Measurements from ENCODE around the gene KMO. TPM values are rescaled to one million over a fixed set of nuclear protein-coding genes. Genes with fewer than 3 reads are reported as not detected.
A peak's percentile ranks its signal among the peaks of the same experiment; 100 is the strongest.

The KMO gene
- total and polyA plus RNA-seq, 8 donors: 0.04 to 0.89 (median 0.23) TPM; not detected in 2

DNA sequence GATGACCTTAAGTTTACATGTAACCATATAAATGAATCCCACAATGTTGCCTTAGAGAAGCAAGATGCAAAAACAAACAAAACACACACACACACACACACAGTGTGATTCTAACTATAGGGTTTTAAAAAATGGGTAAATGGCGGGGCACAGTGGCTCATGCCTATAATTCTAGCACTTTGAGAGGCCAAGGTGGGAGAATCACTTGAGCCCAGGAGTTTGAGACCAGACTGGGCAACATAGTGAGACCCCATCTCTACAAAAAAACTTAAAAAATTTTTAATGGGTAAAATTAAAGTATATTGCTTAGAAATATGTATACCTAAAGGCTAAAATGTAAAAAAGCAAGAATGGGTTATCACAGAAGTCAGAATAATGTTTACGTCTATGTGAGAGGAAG is 15.8 kb downstream of the KMO start:
- H3K36me3 ChIP-seq: no peaks in the 10 kb centered on the region
- intact Hi-C loops (cut with DNase I): no loop called here
- 37 to 74% methylated on average over 2 of the region's 2 CpGs for whole genome bisulfite sequencing, 2 donors
- no peaks in the 10 kb centered on the region for H3K9me3 ChIP-seq
- no peak overlapping the region for H3K27ac ChIP-seq
- no peaks in the 10 kb centered on the region for H3K4me1 ChIP-seq
- FAIRE-seq (no peak), ATAC-seq (no peak), DNase-seq (no peak)
- H3K4me3 ChIP-seq: no peak overlapping the region
- TF ChIP-seq, protein P1, sequence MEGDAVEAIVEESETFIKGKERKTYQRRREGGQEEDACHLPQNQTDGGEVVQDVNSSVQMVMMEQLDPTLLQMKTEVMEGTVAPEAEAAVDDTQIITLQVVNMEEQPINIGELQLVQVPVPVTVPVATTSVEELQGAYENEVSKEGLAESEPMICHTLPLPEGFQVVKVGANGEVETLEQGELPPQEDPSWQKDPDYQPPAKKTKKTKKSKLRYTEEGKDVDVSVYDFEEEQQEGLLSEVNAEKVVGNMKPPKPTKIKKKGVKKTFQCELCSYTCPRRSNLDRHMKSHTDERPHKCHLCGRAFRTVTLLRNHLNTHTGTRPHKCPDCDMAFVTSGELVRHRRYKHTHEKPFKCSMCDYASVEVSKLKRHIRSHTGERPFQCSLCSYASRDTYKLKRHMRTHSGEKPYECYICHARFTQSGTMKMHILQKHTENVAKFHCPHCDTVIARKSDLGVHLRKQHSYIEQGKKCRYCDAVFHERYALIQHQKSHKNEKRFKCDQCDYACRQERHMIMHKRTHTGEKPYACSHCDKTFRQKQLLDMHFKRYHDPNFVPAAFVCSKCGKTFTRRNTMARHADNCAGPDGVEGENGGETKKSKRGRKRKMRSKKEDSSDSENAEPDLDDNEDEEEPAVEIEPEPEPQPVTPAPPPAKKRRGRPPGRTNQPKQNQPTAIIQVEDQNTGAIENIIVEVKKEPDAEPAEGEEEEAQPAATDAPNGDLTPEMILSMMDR (IDR thresholded peaks at IDR 0.05): no peak
- H3K27me3 ChIP-seq: no peaks in the 10 kb centered on the region

DNA sequence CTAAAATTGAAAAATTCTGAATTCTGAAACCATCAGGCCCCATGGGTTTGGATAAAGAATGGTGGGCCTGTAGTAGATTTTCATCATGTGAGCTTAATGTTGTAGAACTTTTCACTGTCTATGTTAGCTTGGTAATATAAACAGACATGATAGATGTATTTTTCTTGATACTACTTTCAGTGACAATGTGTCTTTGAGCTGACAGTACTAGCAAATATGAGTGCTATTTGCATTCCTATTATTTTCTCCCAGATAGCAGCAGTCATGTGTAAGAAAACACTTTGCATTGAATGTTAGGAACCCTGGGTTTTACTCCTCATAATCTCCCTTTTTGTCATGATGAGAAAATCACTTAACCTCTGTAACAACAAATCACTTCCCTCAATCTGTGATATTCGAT is 18.1 kb downstream of the KMO start:
- H3K4me3 ChIP-seq: no peak overlapping the region
- H3K27me3 ChIP-seq: no peaks in the 10 kb centered on the region
- no peak for ATAC-seq
- no peaks in the 10 kb centered on the region for H3K36me3 ChIP-seq
- H3K9me3 ChIP-seq: no peaks in the 10 kb centered on the region
- intact Hi-C loops (cut with DNase I): no loop called here
- no peak for FAIRE-seq
- no peaks in the 10 kb centered on the region for H3K4me1 ChIP-seq
- TF ChIP-seq, protein P1 (IDR thresholded peaks at IDR 0.05): no peak
- WGBS, 2 donors: 43 to 44% methylated on average over 1 of the region's 1 CpG
- H3K27ac ChIP-seq: no peak overlapping the region
- no peak for DNase-seq

DNA sequence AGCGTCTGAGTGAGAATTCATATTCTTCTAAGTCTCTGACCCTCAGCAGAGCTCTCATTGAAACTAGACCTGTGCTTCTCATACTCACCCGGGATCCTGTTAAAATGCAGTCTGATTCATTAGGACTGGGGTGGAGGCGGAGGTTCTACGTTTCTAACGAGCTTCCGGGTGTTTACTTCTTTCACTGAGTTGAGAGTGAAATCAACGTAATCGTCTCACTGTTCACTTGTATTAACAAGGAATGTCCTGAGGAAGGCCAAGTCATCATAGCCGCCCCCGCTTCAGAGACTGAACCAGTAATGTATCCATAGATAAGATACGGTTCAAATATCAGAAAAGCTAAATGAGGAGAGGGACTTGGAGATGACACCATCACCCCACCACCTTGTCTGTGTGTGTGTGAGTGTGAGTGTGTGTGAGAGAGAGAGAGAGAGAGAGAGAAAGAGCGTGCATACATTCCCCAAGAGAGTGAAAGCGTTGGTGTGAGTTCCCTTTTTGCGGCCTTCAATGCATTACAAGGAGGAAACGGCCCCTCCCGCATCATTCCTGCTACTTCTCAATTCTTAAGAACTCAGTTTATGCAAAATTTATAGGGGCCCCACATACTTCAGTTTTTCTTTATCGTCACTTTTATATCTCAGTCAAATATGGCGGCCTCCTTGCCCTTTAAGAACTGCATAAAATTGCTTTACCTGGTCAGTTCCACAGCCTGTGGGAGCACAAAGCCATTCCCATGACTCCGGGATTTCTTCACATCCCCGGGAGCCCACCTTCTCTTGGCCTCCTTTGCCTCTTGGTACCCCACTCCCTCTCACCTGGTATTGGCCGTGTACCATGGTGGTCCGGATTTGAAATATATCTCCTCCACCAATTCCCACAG is 19.8 kb downstream of the KMO start:
- TF ChIP-seq, protein P1 (IDR thresholded peaks at IDR 0.05): no peak
- H3K4me3 ChIP-seq: no peak overlapping the region
- no peaks in the 10 kb centered on the region for H3K9me3 ChIP-seq
- peak overlapping the region in 2 of 4 donors; percentile 41 to 51 for H3K27ac ChIP-seq
- ATAC-seq: peak in 2 of 4 donors; percentile 71 to 84
- intact Hi-C loops (cut with DNase I): no loop called here
- no peaks in the 10 kb centered on the region for H3K4me1 ChIP-seq
- WGBS, 2 donors: 75 to 83% methylated on average over 22 of the region's 22 CpGs
- DNase-seq: peak in 1 of 6 donors; percentile 48
- FAIRE-seq: no peak
- H3K27me3 ChIP-seq: no peaks in the 10 kb centered on the region
- no peaks in the 10 kb centered on the region for H3K36me3 ChIP-seq

DNA sequence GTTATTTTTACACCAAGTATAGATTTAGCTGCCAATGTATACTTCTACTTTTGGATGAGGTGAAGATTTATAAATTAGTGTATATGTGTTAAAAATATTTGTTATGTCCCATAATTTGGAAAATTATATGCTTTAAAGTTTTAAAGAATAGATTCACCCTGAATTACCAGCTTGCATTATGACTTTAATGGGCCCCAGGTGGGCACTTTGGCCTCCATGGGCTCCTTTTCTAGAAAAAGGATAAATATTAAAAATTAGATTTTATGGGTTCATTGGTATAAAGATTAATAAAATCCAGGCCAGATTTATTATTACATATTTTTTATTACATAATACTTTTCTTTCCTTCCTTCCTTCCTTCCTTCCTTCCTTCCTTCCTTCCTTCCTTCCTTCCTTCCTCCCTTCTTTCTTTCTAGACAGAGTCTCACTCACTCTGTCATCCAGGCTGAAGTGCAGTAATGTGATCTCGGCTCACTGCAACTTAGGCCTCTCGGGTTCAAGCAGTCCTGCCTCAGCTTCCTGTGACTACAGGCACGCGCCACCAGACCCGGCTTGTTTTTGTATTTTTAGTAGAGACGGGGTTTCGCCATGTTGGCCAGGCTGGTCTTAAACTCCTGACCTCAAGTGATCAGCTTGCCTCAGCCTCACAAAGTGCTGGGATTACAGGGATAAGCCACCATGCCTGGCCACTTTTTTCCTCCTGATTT is 21.9 kb downstream of the KMO start:
- no peak overlapping the region for H3K4me3 ChIP-seq
- intact Hi-C loops (cut with DNase I): no loop called here
- H3K4me1 ChIP-seq: no peaks in the 10 kb centered on the region
- DNase-seq: no peak
- no peaks in the 10 kb centered on the region for H3K36me3 ChIP-seq
- ATAC-seq: no peak
- no peaks in the 10 kb centered on the region for H3K27me3 ChIP-seq
- no peak overlapping the region for H3K27ac ChIP-seq
- TF ChIP-seq, protein P1 (IDR thresholded peaks at IDR 0.05): no peak
- no peaks in the 10 kb centered on the region for H3K9me3 ChIP-seq
- no peak for FAIRE-seq
- WGBS, 2 donors: 86 to 87% methylated on average over 7 of the region's 7 CpGs

Measured in pancreas (tissue), 10 donors.